Liver (tissue), 9 donors: ENCODE measurements around the gene CASR. TPM values are rescaled to one million over a fixed set of nuclear protein-coding genes. Genes with fewer than 3 reads are reported as not detected.

Experiments used
- DNase-seq: peaks from one replicate; pipeline ENCODE4 v3.0.0-alpha.2; 2017; ENCODE audit warnings: low spot score
- H3K27ac ChIP-seq, 2 donors: one replicate each; pipeline ENCODE4 v1.7.0; 2013; ENCODE audit warnings: inconsistent platforms in 2 of 2, low read length in 2 of 2, control low read depth in 1 of 2, low read depth in 1 of 2, mild to moderate bottlenecking in 1 of 2
- H3K27me3 ChIP-seq, 4 donors: one replicate each; pipeline versions ENCODE4 v1.6.1 to v1.7.0; 2013; ENCODE audit warnings: low read length in 3 of 4, inconsistent platforms in 1 of 4, mild to moderate bottlenecking in 1 of 4, moderate library complexity in 1 of 4; ENCODE audit not compliant: control insufficient read depth in 4 of 4, insufficient read depth in 4 of 4
- H3K36me3 ChIP-seq, 4 donors: one replicate each; pipeline versions ENCODE4 v1.6.1 to v1.7.0; 2013; ENCODE audit warnings: low read length in 3 of 4, mild to moderate bottlenecking in 3 of 4, low read depth in 1 of 4, moderate library complexity in 1 of 4; ENCODE audit not compliant: control insufficient read depth in 4 of 4, insufficient read depth in 3 of 4
- H3K4me1 ChIP-seq, 4 donors: one replicate each; pipeline versions ENCODE4 v1.6.1 to v1.7.0; 2013; ENCODE audit warnings: low read length in 3 of 4, mild to moderate bottlenecking in 3 of 4, moderate library complexity in 1 of 4; ENCODE audit not compliant: control insufficient read depth in 4 of 4, insufficient read depth in 4 of 4
- H3K4me3 ChIP-seq, 3 donors: one replicate each; pipeline versions ENCODE4 v1.6.1 to v1.7.0; 2013; ENCODE audit warnings: low read length in 3 of 3, control low read depth in 1 of 3, low read depth in 1 of 3, mild to moderate bottlenecking in 1 of 3
- H3K9ac ChIP-seq, 2 donors: one replicate each; pipeline ENCODE4 v1.7.0; 2013; ENCODE audit warnings: low read length in 2 of 2, mild to moderate bottlenecking in 2 of 2, moderate library complexity in 2 of 2, control low read depth in 1 of 2, low read depth in 1 of 2
- H3K9me3 ChIP-seq, 4 donors: one replicate each; pipeline versions ENCODE4 v1.6.1 to v1.7.0; 2013; ENCODE audit warnings: low read length in 3 of 4; ENCODE audit not compliant: control insufficient read depth in 4 of 4
- ATF3 ChIP-seq: IDR thresholded peaks from 2 replicates; pipeline ENCODE4 v1.6.1; 2016; ENCODE audit warnings: antibody characterized with exemption
- CTCF ChIP-seq: fragments of 150-350 bp; IDR thresholded peaks from 2 replicates; pipeline ENCODE4 v1.5.1; 2017; ENCODE audit warnings: improper control_type of control experiment, low read depth, low read length; ENCODE audit not compliant: missing input control
- EGR1 ChIP-seq, 2 donors: IDR thresholded peaks; 2 replicates each; pipeline ENCODE4 v1.6.1; 2016 to 2018; ENCODE audit warnings: antibody characterized with exemption in 2 of 2, low read depth in 2 of 2
- FOXA1 ChIP-seq: IDR thresholded peaks from 2 replicates; pipeline ENCODE4 v1.6.1; 2016; ENCODE audit warnings: antibody characterized with exemption
- FOXA2 ChIP-seq: IDR thresholded peaks from 2 replicates; pipeline ENCODE4 v1.6.1; 2016; ENCODE audit warnings: antibody characterized with exemption
- GABPA ChIP-seq, 2 donors: IDR thresholded peaks in 1 of 2; conservative IDR thresholded peaks in 1 of 2; 2 replicates each; pipeline ENCODE4 v1.6.1; 2016; ENCODE audit warnings: antibody characterized with exemption in 2 of 2, mild to moderate bottlenecking in 1 of 2, moderate library complexity in 1 of 2
- HNF4A ChIP-seq, 2 donors: conservative IDR thresholded peaks; 2 replicates each; pipeline ENCODE4 v1.6.1; 2016; ENCODE audit warnings: antibody characterized with exemption in 2 of 2, mild to moderate bottlenecking in 2 of 2
- HNF4G ChIP-seq: IDR thresholded peaks from 2 replicates; pipeline ENCODE4 v1.6.1; 2016; ENCODE audit warnings: antibody characterized with exemption
- JUND ChIP-seq, 2 donors: IDR thresholded peaks; 2 replicates each; pipeline ENCODE4 v1.6.1; 2016; ENCODE audit warnings: antibody characterized with exemption in 2 of 2
- MAX ChIP-seq: IDR thresholded peaks from 2 replicates; pipeline ENCODE4 v1.6.1; 2016; ENCODE audit warnings: antibody characterized with exemption
- NR2F2 ChIP-seq: IDR thresholded peaks from 2 replicates; pipeline ENCODE4 v1.6.1; 2016; ENCODE audit warnings: antibody characterized with exemption
- REST ChIP-seq: IDR thresholded peaks from 2 replicates; pipeline ENCODE4 v1.6.1; 2016; ENCODE audit warnings: antibody characterized with exemption, mild to moderate bottlenecking
- RXRA ChIP-seq, 2 donors: IDR thresholded peaks; 2 replicates each; pipeline ENCODE4 v1.6.1; 2017 to 2018; ENCODE audit warnings: antibody characterized with exemption in 2 of 2, mild to moderate bottlenecking in 1 of 2
- TAF1 ChIP-seq: conservative IDR thresholded peaks from 2 replicates; pipeline ENCODE4 v1.6.1; 2016; ENCODE audit warnings: antibody characterized with exemption, mild to moderate bottlenecking
- ZBTB33 ChIP-seq: IDR thresholded peaks from 2 replicates; pipeline ENCODE4 v1.6.1; 2016; ENCODE audit warnings: antibody characterized with exemption
- WGBS: extraction: QIAGEN DNeasy Blood & Tissue Kit; methylation state at CpG from one replicate; pipeline ENCODE4 v1.1.7; 2013; 5-methylcytosine and 5-hydroxymethylcytosine counted together
- polyA plus RNA-seq, 2 donors: library from polyadenylated mRNA; stranded (reverse) in 1 of 2; unstranded in 1 of 2; fragments of 200-250 nt in 1 of 2; fragments of >200 nt in 1 of 2; fragmentation: Nextera tagmentation in 1 of 2; extraction: Ambion mirVana in 1 of 2; gene quantifications; one replicate each; pipeline versions ENCODE4 v1.2.1 to v1.2.3, GENCODE V29; 2013 to 2015
- total RNA-seq, 2 donors: library from RNA; depleted of rRNA; stranded (reverse); fragments of >200 nt; gene quantifications; one replicate each; pipeline ENCODE4 v1.2.3, GENCODE V29; 2014
- donor health status: healthy.
- donor health status: healthy.
- donor health status: healthy.
- donor health status: healthy.
- donor health status: healthy.

Gene CASR
- total and polyA plus RNA-seq, 4 donors = 0.05 to 0.29 (median 0.14) TPM

GRCh38 chr3:122183893-122184590 lies 574 bp downstream of the CASR start:
- WGBS = 5% methylated on average over 64 of the region's 64 CpGs
- DNase-seq = no peak
- Histone ChIP-seq H3K9me3 (peaks cover 0 to 3% (median 0%) of the 10 kb centered on the region in 4 donors), H3K27ac (no peak overlapping the region), H3K9ac (no peak overlapping the region), H3K4me1 (peaks cover 3 to 7% (median 5%) of the 10 kb centered on the region in 4 donors), H3K27me3 (peaks cover 3 to 5% (median 4%) of the 10 kb centered on the region in 4 donors), H3K4me3 (peak overlapping the region in 2 of 3 donors; percentile 17 to 39), H3K36me3 (no peaks in the 10 kb centered on the region)
- TF ChIP-seq JUND (IDR thresholded peaks at IDR 0.05) (no peak), NR2F2 (no peak), RXRA (IDR thresholded peaks at IDR 0.05) (no peak), ZBTB33 (no peak), CTCF (no peak), MAX (no peak), FOXA2 (no peak), EGR1 (IDR thresholded peaks at IDR 0.05; ENCODE audit: low read depth in 2 of 2) (no peak), HNF4G (no peak), FOXA1 (no peak), TAF1 (no peak), GABPA (IDR thresholded peaks at IDR 0.05 in 1 of 2, conservative IDR thresholded peaks at IDR 0.05 in 1 of 2) (no peak), HNF4A (conservative IDR thresholded peaks at IDR 0.05) (no peak)

- Histone ChIP-seq H3K9me3 (peaks cover 0 to 3% (median 0%) of the 10 kb centered on the region in 4 donors), H3K9ac (no peak overlapping the region), H3K27me3 (peaks cover 3 to 5% (median 4%) of the 10 kb centered on the region in 4 donors), H3K36me3 (no peaks in the 10 kb centered on the region), H3K27ac (no peak overlapping the region), H3K4me3 (peak overlapping the region in 1 of 3 donors; percentile 39), H3K4me1 (peaks cover 3 to 7% (median 5%) of the 10 kb centered on the region in 4 donors)
- WGBS = 15% methylated on average over 19 of the region's 19 CpGs
- no peak for TF ChIP-seq ATF3
- DNase-seq = no peak
These were observed 1.1 kb downstream of the CASR start for GRCh38 chr3:122184591-122184929.

GRCh38 chr3:122186372-122186771 lies 2.9 kb downstream of the CASR start:
- TF ChIP-seq MAX (no peak), RXRA (IDR thresholded peaks at IDR 0.05) (no peak), REST (no peak), GABPA (IDR thresholded peaks at IDR 0.05 in 1 of 2, conservative IDR thresholded peaks at IDR 0.05 in 1 of 2) (no peak), JUND (IDR thresholded peaks at IDR 0.05) (no peak), HNF4G (no peak), HNF4A (conservative IDR thresholded peaks at IDR 0.05) (no peak), ATF3 (no peak), EGR1 (IDR thresholded peaks at IDR 0.05; ENCODE audit: low read depth in 2 of 2) (no peak), FOXA1 (no peak)
- H3K27me3 ChIP-seq = peaks cover 3 to 5% (median 4%) of the 10 kb centered on the region in 4 donors
- H3K9ac ChIP-seq = no peak overlapping the region
- no peak overlapping the region for H3K27ac ChIP-seq
- no peak overlapping the region for H3K4me3 ChIP-seq
- WGBS = 51% methylated on average over 2 of the region's 2 CpGs
- no peaks in the 10 kb centered on the region for H3K36me3 ChIP-seq
- peaks cover 0 to 3% (median 0%) of the 10 kb centered on the region in 4 donors for H3K9me3 ChIP-seq
- no peak for DNase-seq
- peaks cover 3 to 7% (median 5%) of the 10 kb centered on the region in 4 donors for H3K4me1 ChIP-seq
